ENCODE measurements around the gene SLC37A1.

GRCh38 chr21:42581336-42581992, 67.8 kb downstream of the SLC37A1 start:
- TF ChIP-seq POLR2A (IDR thresholded peaks at IDR 0.05) = no peak
- TF ChIP-seq EP300 (IDR thresholded peaks at IDR 0.05) = no peak
- TF ChIP-seq, protein P1, sequence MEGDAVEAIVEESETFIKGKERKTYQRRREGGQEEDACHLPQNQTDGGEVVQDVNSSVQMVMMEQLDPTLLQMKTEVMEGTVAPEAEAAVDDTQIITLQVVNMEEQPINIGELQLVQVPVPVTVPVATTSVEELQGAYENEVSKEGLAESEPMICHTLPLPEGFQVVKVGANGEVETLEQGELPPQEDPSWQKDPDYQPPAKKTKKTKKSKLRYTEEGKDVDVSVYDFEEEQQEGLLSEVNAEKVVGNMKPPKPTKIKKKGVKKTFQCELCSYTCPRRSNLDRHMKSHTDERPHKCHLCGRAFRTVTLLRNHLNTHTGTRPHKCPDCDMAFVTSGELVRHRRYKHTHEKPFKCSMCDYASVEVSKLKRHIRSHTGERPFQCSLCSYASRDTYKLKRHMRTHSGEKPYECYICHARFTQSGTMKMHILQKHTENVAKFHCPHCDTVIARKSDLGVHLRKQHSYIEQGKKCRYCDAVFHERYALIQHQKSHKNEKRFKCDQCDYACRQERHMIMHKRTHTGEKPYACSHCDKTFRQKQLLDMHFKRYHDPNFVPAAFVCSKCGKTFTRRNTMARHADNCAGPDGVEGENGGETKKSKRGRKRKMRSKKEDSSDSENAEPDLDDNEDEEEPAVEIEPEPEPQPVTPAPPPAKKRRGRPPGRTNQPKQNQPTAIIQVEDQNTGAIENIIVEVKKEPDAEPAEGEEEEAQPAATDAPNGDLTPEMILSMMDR (IDR thresholded peaks at IDR 0.05) = no peak

All from sigmoid colon (tissue), 4 donors.